ENCODE measurements around the gene RRBP1. TPM values are rescaled to one million over a fixed set of nuclear protein-coding genes. Genes with fewer than 3 reads are reported as not detected.

The RRBP1 gene
- total RNA-seq, 3 donors from 2014 or later = 49.8 to 92.4 (median 78.0) TPM

DNA sequence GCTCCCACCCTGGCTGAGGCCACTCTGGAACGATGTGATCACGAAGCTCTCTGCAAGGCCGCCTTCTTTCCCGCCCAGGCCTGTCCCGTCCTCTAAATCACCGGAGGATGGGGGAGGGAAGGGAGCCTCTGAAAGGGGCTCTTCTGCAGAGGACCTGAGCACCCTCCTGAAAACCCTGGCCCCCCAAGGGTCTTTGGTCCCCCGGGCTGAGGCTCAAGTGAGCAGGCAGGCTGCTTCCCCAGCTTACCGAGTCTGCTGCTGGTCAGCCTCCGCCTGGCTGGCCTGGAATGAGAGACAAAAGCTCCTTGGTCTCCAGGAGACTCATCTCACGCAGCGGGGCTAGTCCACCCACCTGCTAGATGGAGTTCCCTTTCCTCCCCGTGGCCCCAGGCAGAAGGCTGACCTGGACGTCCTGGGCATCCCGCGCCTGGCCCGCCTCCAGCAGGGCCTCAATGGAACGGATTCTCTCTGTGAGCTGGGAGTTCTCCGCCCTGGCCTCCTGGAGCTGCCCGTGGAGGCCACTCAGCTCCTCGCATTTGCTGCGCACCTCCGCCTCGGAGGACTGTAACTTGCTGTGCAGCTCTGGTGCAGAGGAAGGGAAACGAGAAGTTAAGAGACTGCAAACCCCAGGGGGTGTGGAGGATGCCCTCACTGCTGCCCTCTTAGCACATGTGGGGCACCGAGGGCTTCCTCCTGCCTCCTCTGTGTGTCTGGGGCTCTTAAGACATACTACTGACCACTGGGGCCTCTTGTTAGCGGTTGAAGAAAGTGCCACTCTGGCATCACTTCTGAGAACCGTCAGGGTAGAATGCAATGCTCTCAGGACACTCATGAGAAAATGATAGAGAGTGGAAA is 54.7 kb downstream of the RRBP1 start:
- TF ChIP-seq CTCF (IDR thresholded peaks at IDR 0.05) = no peak
- H3K36me3 ChIP-seq = peaks cover 15% of the 10 kb centered on the region

GRCh38 chr20:17626217-17627007 is 55.6 kb downstream of the RRBP1 start:
- Histone ChIP-seq H3K36me3 (peaks cover 16% of the 10 kb centered on the region), H3K4me1 (no peaks in the 10 kb centered on the region), H3K4me3 (no peak overlapping the region), H3K27me3 (no peaks in the 10 kb centered on the region), H3K27ac (peak overlapping the region; percentile 66 to 69), H3K9me3 (no peaks in the 10 kb centered on the region)
- DNase-seq (ENCODE audit: low spot score in 2 of 2) = peak in 1 of 2 donors; percentile 73
- intact Hi-C loops (cut with DNase I; ENCODE audit: low total_unique reads) = no loop called here
- TF ChIP-seq POLR2AphosphoS5 (IDR thresholded peaks at IDR 0.05) = no peak
- TF ChIP-seq POLR2A (IDR thresholded peaks at IDR 0.05) = no peak
- TF ChIP-seq CTCF (IDR thresholded peaks at IDR 0.05) = no peak

More for the DNA sequence above, 54.7 kb downstream of the RRBP1 start:
- H3K27me3 ChIP-seq = no peaks in the 10 kb centered on the region
- DNase-seq (ENCODE audit: low spot score in 2 of 2) = no peak
- H3K4me3 ChIP-seq = no peak overlapping the region
- no peaks in the 10 kb centered on the region for H3K4me1 ChIP-seq
- no peaks in the 10 kb centered on the region for H3K9me3 ChIP-seq
- peak overlapping the region; percentile 66 to 69 for H3K27ac ChIP-seq
- intact Hi-C loops (cut with DNase I; ENCODE audit: low total_unique reads) = no loop called here

GRCh38 chr20:17625246-17626051 is 56.6 kb downstream of the RRBP1 start:
- Histone ChIP-seq H3K27me3 (no peaks in the 10 kb centered on the region), H3K4me3 (no peak overlapping the region), H3K27ac (peak overlapping the region in 1 of 2 donors; percentile 69), H3K9me3 (no peaks in the 10 kb centered on the region), H3K36me3 (peaks cover 16% of the 10 kb centered on the region), H3K4me1 (no peaks in the 10 kb centered on the region)
- DNase-seq (ENCODE audit: low spot score in 2 of 2) = peak in 1 of 2 donors; percentile 40
- no peak for TF ChIP-seq POLR2A (IDR thresholded peaks at IDR 0.05)
- no peak for TF ChIP-seq CTCF (IDR thresholded peaks at IDR 0.05)
- no peak for TF ChIP-seq POLR2AphosphoS5 (IDR thresholded peaks at IDR 0.05)
- intact Hi-C loops (cut with DNase I; ENCODE audit: low total_unique reads) = no loop called here

DNA sequence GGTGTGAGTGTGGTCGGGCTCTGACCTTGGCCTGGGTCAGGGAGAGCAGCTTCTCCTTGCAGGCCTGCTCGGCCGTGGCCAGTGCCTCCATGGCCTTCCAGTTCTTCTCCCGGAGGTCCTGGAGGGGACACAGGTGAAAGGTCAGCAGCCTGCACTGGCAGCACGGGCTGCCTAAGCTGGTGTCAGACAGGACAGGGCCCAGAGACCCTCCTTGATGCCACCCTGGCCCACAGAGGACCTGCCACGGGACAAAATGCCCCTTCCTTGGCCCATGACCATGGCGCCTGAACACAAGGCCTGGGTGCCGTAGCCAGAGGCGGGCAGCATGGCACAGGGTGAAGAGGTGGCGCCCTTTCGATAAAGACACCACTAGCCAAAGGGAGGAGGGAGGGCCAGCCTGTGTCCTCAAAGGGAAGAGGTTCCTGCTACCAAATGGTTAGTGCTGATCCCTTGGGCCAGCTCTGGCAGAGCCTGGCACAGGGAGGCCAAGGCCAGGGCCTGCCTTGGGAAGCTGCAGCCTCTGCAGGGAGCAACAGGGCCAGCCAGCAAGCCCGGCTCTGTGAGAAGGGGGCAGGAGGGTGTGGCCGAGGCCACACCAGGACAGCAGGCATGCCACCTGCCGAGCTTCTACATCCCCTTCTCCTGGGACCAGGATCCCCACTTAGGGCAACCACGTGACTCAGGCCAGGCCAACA is 57.3 kb downstream of the RRBP1 start:
- peak in 1 of 2 donors; percentile 28 for DNase-seq (ENCODE audit: low spot score in 2 of 2)
- H3K36me3 ChIP-seq = peaks cover 16% of the 10 kb centered on the region
- no peaks in the 10 kb centered on the region for H3K4me1 ChIP-seq
- TF ChIP-seq POLR2A (IDR thresholded peaks at IDR 0.05) = no peak
- TF ChIP-seq POLR2AphosphoS5 (IDR thresholded peaks at IDR 0.05) = no peak
- no peak for TF ChIP-seq CTCF (IDR thresholded peaks at IDR 0.05)
- H3K9me3 ChIP-seq = no peaks in the 10 kb centered on the region
- H3K4me3 ChIP-seq = no peak overlapping the region
- H3K27me3 ChIP-seq = no peaks in the 10 kb centered on the region
- H3K27ac ChIP-seq = no peak overlapping the region
- intact Hi-C loops (cut with DNase I; ENCODE audit: low total_unique reads) = no loop called here

Measured in breast epithelium (tissue), 4 donors.